LNCaP clone FGC (cell line): ENCODE data around the gene EXOSC7.
"Not testable (repeated sequence)": the region's sequence is repeated elsewhere in the genome, so short reads cannot be mapped to it uniquely, and the experiment has no call there.

Experiments used
- DNase-seq: peaks from one replicate; pipeline ENCODE4 v3.0.0-alpha.2; 2011; ENCODE audit warnings: low read depth
- H3K4me3 ChIP-seq: 2 replicates; pipeline ENCODE4 v1.5.1; 2011; ENCODE audit warnings: mild to moderate bottlenecking, low read depth, low read length, control low read depth
- TF ChIP-seq, protein P1 (sequence below): IDR thresholded peaks from 2 replicates; pipeline ENCODE4 v1.5.1; 2012; ENCODE audit warnings: mild to moderate bottlenecking; ENCODE audit not compliant: control insufficient read depth, insufficient read depth; ENCODE audit errors: extremely low read depth

EXOSC7 gene

DNA sequence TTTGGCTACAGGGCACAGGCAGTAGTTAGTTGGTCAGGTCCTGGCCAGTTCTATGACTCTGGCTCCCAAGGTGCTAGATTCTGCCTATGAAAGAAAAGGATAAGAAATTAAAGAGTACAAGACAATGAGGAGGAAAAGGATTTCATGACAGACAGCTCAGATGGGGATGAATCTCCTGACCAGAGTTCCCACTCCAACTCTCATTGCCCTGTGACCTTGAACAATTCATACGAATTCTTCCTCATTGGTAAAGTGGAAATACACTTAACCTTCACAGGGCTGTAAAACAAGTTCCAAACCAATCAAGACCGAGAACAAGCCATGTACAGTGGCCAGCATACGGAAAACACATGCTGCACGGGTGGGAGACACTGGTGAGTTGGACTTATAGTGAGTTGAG, 73.8 kb downstream of the EXOSC7 start:
- DNase-seq: no peak
- TF ChIP-seq, protein P1, sequence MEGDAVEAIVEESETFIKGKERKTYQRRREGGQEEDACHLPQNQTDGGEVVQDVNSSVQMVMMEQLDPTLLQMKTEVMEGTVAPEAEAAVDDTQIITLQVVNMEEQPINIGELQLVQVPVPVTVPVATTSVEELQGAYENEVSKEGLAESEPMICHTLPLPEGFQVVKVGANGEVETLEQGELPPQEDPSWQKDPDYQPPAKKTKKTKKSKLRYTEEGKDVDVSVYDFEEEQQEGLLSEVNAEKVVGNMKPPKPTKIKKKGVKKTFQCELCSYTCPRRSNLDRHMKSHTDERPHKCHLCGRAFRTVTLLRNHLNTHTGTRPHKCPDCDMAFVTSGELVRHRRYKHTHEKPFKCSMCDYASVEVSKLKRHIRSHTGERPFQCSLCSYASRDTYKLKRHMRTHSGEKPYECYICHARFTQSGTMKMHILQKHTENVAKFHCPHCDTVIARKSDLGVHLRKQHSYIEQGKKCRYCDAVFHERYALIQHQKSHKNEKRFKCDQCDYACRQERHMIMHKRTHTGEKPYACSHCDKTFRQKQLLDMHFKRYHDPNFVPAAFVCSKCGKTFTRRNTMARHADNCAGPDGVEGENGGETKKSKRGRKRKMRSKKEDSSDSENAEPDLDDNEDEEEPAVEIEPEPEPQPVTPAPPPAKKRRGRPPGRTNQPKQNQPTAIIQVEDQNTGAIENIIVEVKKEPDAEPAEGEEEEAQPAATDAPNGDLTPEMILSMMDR: no peak
- no peak overlapping the region for H3K4me3 ChIP-seq

- no peak for DNase-seq
Observed at GRCh38 chr3:45051685-45052084, 75.6 kb downstream of the EXOSC7 start.

DNA sequence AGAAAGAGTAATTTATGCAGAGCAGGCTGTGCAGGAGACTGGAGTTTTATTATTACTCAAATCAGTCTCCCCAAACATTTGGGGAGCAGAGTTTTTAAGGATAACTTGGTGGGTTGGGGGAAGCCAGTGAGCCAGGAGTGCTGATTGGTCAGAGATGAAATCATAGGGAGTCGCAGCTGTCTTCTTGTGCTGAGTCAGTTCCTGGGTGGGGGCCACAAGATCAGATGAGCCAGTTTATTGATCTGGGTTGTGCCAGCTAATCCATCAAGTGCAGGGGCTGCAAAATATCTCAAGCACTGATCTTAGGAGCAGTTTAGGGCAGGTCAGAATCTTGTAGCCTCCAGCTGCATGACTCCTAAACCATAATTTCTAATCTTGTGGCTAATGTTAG, 77.8 kb downstream of the EXOSC7 start:
- H3K4me3 ChIP-seq, DNase-seq: not testable (repeated sequence)

More at GRCh38 chr3:45051685-45052084, 75.6 kb downstream of the EXOSC7 start:
- TF ChIP-seq, protein P1: no peak
- H3K4me3 ChIP-seq: no peak overlapping the region

- peak; percentile 60 for DNase-seq
- TF ChIP-seq, protein P1: no peak
- no peak overlapping the region for H3K4me3 ChIP-seq
Observed at GRCh38 chr3:45054196-45054857, 78.3 kb downstream of the EXOSC7 start.

DNA sequence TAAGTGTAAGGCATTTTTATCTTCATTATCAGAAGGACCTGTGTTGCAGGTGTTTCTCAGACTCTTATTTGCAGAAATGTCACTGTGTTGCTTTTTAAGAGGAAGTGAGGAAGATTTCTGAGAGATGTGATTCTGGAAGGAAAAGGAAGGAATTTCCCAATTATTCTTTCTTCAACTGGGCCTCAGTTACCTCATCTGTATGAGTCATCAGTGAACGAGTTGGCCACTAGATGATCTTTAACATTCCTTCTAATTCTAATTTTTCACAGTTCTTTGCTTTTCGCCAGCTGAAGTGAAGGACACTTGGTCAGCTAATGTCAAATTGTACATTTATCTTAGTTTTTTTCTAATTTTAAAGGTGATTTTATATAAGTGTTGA, 79.0 kb downstream of the EXOSC7 start:
- TF ChIP-seq, protein P1: peak; percentile 1; the same call in 1 of the 2 replicates
- no peak overlapping the region for H3K4me3 ChIP-seq

DNA sequence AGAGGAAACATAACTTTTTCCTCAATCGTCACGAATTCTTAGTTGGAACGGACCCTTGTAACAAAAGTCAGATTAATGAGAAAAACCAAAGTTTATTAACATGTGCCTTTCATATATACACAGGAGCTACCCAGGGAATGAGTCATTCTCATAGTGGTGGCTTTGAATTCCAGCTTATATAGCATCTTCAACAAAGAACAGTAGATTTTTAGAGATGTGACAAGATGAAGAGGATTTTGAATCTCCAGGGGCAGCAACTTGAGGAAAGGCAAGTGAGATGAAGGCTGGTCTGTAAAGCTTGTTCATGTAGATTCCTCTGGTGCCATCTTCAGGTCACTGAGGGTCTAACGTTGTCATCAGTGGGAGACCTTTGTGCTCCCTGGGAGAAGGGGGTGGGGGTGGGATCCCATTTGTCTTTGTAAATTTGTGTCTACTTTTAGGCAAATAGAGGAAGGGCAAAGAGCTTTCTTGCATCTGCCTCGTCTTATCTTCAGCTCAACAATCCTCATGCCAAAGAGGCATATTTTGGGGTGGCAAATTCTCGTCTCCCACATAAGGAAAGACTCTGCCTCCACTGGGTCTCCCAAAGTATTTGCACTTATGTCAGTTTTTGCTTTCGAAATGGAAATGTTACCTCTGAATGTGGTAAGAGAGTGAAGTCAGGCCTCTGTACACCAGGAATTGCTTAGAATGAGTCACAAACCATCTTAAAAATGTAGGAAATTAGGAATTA, 79.5 kb downstream of the EXOSC7 start:
- TF ChIP-seq, protein P1: no peak
- no peak overlapping the region for H3K4me3 ChIP-seq
- no peak for DNase-seq

More for the DNA sequence above, 79.0 kb downstream of the EXOSC7 start:
- DNase-seq: no peak

GRCh38 chr3:45056608-45057301, 80.7 kb downstream of the EXOSC7 start:
- DNase-seq: peak; percentile 41
- H3K4me3 ChIP-seq: no peak overlapping the region
- TF ChIP-seq, protein P1: no peak
